CD14-positive monocyte (primary cell): Measurements from ENCODE around the gene LBP. TPM values are rescaled to one million over a fixed set of nuclear protein-coding genes. Genes with fewer than 3 reads are reported as not detected.
A peak's percentile ranks its signal among the peaks of the same experiment; 100 is the strongest.

ENCODE experiments used
- DNase-seq, 3 donors: peaks; one replicate each; pipeline ENCODE4 v3.0.0-alpha.2; 2011 to 2022
- H2AFZ ChIP-seq: 2 replicates; pipeline ENCODE4 v1.6.0; 2012; ENCODE audit warnings: mild to moderate bottlenecking, low read depth, low read length, inconsistent platforms; ENCODE audit not compliant: insufficient read depth, poor library complexity, severe bottlenecking
- H3K27ac ChIP-seq, 2 donors: 1 replicate in 1 of 2; 2 replicates in 1 of 2; pipeline ENCODE4 v1.5.1; 2012 to 2013; ENCODE audit warnings: low read length in 2 of 2, control low read depth in 1 of 2, inconsistent platforms in 1 of 2, low read depth in 1 of 2, mild to moderate bottlenecking in 1 of 2
- H3K27me3 ChIP-seq, 2 donors: one replicate each; pipeline versions ENCODE4 v1.6.0 to v1.6.1; 2011 to 2013; ENCODE audit warnings: low read length in 2 of 2; ENCODE audit not compliant: control insufficient read depth in 2 of 2, insufficient read depth in 2 of 2
- H3K36me3 ChIP-seq, 2 donors: replicated peaks in 1 of 2; 1 replicate in 1 of 2; 2 replicates in 1 of 2; pipeline versions ENCODE4 v1.5.1 to v1.6.1; 2012 to 2013; ENCODE audit warnings: low read length in 2 of 2, control low read depth in 1 of 2, inconsistent platforms in 1 of 2, mild to moderate bottlenecking in 1 of 2; ENCODE audit not compliant: insufficient read depth in 2 of 2, control insufficient read depth in 1 of 2
- H3K4me1 ChIP-seq, 2 donors: 1 replicate in 1 of 2; 2 replicates in 1 of 2; pipeline versions ENCODE4 v1.5.1 to v1.6.1; 2012 to 2013; ENCODE audit warnings: low read length in 2 of 2, control low read depth in 1 of 2, inconsistent platforms in 1 of 2, mild to moderate bottlenecking in 1 of 2, moderate library complexity in 1 of 2; ENCODE audit not compliant: insufficient read depth in 2 of 2, control insufficient read depth in 1 of 2
- H3K4me2 ChIP-seq: replicated peaks from 2 replicates; pipeline ENCODE3; 2012; ENCODE audit warnings: low read length, moderate library complexity, mild to moderate bottlenecking; ENCODE audit not compliant: poor library complexity, severe bottlenecking; ENCODE audit errors: extremely low read depth
- H3K4me3 ChIP-seq, 3 experiments: fragments of 200-600 bp in 1 of 3; sonication (generic) in 1 of 3; replicated peaks in 1 of 3; 1 replicate in 2 of 3; 2 replicates in 1 of 3; pipeline ENCODE4 v1.5.1; 2011 to 2013; ENCODE audit warnings: low read length in 3 of 3, mild to moderate bottlenecking in 3 of 3, control low read depth in 2 of 3, low read depth in 2 of 3, inconsistent platforms in 1 of 3, moderate library complexity in 1 of 3
- H3K79me2 ChIP-seq: 2 replicates; pipeline ENCODE4 v1.6.0; 2012; ENCODE audit warnings: mild to moderate bottlenecking, control low read depth, inconsistent platforms, low read length, moderate library complexity; ENCODE audit not compliant: insufficient read depth
- H3K9ac ChIP-seq: 2 replicates; pipeline ENCODE4 v1.6.0; 2017; ENCODE audit warnings: low read length, mild to moderate bottlenecking; ENCODE audit not compliant: insufficient read depth, poor library complexity, severe bottlenecking
- H3K9me3 ChIP-seq, 2 donors: replicated peaks in 1 of 2; 1 replicate in 1 of 2; 2 replicates in 1 of 2; pipeline versions ENCODE4 v1.5.1 to v1.6.1; 2012 to 2013; ENCODE audit warnings: low read length in 2 of 2, control low read depth in 1 of 2; ENCODE audit not compliant: control insufficient read depth in 1 of 2, insufficient read depth in 1 of 2
- H4K20me1 ChIP-seq: 2 replicates; pipeline ENCODE4 v1.6.0; 2012; ENCODE audit warnings: mild to moderate bottlenecking, low read length, control low read depth, moderate library complexity; ENCODE audit not compliant: insufficient read depth
- H3K27ac Mint-ChIP-seq, 7 donors: one replicate each; pipeline ENCODE4 v1.8.0; 2020; ENCODE audit warnings: mild to moderate bottlenecking in 7 of 7, mixed read lengths in 7 of 7, moderate library complexity in 6 of 7, inconsistent platforms in 2 of 7
- H3K27me3 Mint-ChIP-seq, 3 donors: one replicate each; pipeline ENCODE4 v1.8.0; 2021 to 2022; ENCODE audit warnings: low read depth in 3 of 3, mild to moderate bottlenecking in 3 of 3, mixed read lengths in 3 of 3, moderate library complexity in 3 of 3, inconsistent platforms in 1 of 3
- H3K36me3 Mint-ChIP-seq, 2 donors: one replicate each; pipeline ENCODE4 v1.8.0; 2020; ENCODE audit warnings: mixed read lengths in 2 of 2, inconsistent platforms in 1 of 2, mild to moderate bottlenecking in 1 of 2
- H3K4me1 Mint-ChIP-seq: one replicate; pipeline ENCODE4 v1.8.0; 2020; ENCODE audit warnings: mild to moderate bottlenecking, mixed read lengths
- H3K4me3 Mint-ChIP-seq, 2 donors: one replicate each; pipeline ENCODE4 v1.8.0; 2020; ENCODE audit warnings: mild to moderate bottlenecking in 2 of 2, mixed read lengths in 2 of 2, moderate library complexity in 1 of 2
- H3K9me3 Mint-ChIP-seq, 7 donors: one replicate each; pipeline ENCODE4 v1.8.0; 2020 to 2022; ENCODE audit warnings: mixed read lengths in 7 of 7, mild to moderate bottlenecking in 6 of 7, moderate library complexity in 6 of 7, inconsistent platforms in 2 of 7
- WGBS: methylation state at CpG from one replicate; pipeline ENCODE4 v1.1.5; 2013; ENCODE audit warnings: missing lambda C conversion rate; ENCODE audit not compliant: insufficient coverage; 5-methylcytosine and 5-hydroxymethylcytosine counted together
- intact Hi-C, 2 donors: fragments of 100-400 bp; cut with micrococcal nuclease; formaldehyde crosslinking; loops; one replicate each; pipeline versions ENCODE4 v1.15.0 to v1.15.1; 2023
- polyA plus RNA-seq, 3 donors: library from polyadenylated mRNA; depleted of rRNA in 1 of 3; unstranded in 2 of 3; stranded (reverse) in 1 of 3; fragments of 300-500 nt in 2 of 3; fragments of >200 nt in 1 of 3; fragmentation: Illumina TruSeq in 2 of 3; gene quantifications; 1 replicate in 2 of 3; 2 replicates in 1 of 3; pipeline ENCODE4 v1.2.3, GENCODE V29; 2012 to 2021
- TF ChIP-seq, protein P1 (sequence below): fragments of 200-600 bp; IDR thresholded peaks from one replicate; pipeline ENCODE4 v1.8.0; 2022; ENCODE audit warnings: antibody characterized with exemption, mild to moderate bottlenecking

Gene LBP
- polyA plus RNA-seq, 3 donors, result not detected

DNA sequence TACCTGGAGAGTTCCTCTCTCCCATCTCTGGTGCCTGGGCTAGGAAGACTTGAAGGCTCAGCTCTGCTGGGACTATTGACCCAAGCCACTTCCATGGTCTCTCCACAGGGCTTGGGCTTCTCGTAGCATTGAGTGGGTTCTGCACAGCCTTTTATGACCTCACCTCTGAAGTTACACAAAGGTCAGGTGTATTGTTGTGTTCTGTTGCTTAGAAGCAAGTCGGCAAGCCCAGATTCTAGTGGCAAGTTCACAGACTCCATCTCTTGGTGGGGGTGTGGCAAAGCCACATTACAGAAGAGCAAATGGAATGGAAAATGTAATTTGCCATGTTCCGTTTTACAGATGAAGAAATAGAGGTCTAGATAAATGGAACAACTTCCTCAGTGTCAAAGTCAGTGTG, 28.9 kb upstream of the LBP start:
- Histone ChIP-seq H3K4me3 (no peak overlapping the region), H3K4me2 (no peak overlapping the region), H3K9me3 (no peaks in the 10 kb centered on the region), H3K9ac (no peak overlapping the region), H3K36me3 (peaks cover 11 to 14% of the 10 kb centered on the region in 2 donors), H2AFZ (no peak overlapping the region), H3K4me1 (no peaks in the 10 kb centered on the region), H4K20me1 (no peaks in the 10 kb centered on the region), H3K79me2 (no peaks in the 10 kb centered on the region), H3K27ac (no peak overlapping the region), H3K27me3 (peaks cover 0 to 3% of the 10 kb centered on the region in 2 donors)
- Mint-ChIP-seq H3K27ac (peak overlapping the region in 1 of 7 donors; percentile 17), H3K36me3 (peaks cover 33 to 47% of the 10 kb centered on the region in 2 donors), H3K27me3 (peaks cover 9 to 34% (median 18%) of the 10 kb centered on the region in 3 donors), H3K4me1 (peaks cover 10% of the 10 kb centered on the region), H3K4me3 (peak overlapping the region in 1 of 2 donors; percentile 5), H3K9me3 (peaks cover 0 to 3% (median 0%) of the 10 kb centered on the region in 7 donors)
- intact Hi-C loops, result no loop called here
- no peak for DNase-seq
- TF ChIP-seq, protein P1, sequence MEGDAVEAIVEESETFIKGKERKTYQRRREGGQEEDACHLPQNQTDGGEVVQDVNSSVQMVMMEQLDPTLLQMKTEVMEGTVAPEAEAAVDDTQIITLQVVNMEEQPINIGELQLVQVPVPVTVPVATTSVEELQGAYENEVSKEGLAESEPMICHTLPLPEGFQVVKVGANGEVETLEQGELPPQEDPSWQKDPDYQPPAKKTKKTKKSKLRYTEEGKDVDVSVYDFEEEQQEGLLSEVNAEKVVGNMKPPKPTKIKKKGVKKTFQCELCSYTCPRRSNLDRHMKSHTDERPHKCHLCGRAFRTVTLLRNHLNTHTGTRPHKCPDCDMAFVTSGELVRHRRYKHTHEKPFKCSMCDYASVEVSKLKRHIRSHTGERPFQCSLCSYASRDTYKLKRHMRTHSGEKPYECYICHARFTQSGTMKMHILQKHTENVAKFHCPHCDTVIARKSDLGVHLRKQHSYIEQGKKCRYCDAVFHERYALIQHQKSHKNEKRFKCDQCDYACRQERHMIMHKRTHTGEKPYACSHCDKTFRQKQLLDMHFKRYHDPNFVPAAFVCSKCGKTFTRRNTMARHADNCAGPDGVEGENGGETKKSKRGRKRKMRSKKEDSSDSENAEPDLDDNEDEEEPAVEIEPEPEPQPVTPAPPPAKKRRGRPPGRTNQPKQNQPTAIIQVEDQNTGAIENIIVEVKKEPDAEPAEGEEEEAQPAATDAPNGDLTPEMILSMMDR, result no peak
- WGBS, result 95% methylated on average over 3 of the region's 3 CpGs

DNA sequence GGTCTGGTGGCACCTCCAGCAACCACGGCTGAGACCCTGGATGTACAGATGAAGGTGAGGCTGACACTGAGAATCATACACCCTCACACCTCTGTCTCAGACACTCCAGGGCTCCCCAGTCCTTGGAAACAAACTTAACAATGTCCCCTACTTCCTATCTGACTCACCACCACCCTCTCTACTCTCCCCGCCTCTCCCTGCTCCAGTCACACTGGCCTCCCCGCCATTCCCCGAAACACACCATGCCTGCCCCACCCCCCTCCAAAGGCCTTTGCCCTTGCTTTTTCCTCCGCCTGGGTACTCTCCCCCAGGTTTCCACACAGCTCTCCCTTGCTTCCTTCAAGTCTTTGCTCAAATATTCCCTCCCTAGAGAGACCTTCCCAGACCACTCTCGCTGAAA, 26.1 kb upstream of the LBP start:
- Mint-ChIP-seq H3K27me3 (peaks cover 13 to 35% (median 20%) of the 10 kb centered on the region in 3 donors), H3K36me3 (peaks cover 55 to 62% of the 10 kb centered on the region in 2 donors), H3K27ac (no peak overlapping the region), H3K4me1 (peaks cover 10% of the 10 kb centered on the region), H3K9me3 (peaks cover 0 to 3% (median 1%) of the 10 kb centered on the region in 7 donors), H3K4me3 (peak overlapping the region in 1 of 2 donors; percentile 17)
- intact Hi-C loops, result loop anchor here in 1 of 2 donors (5.0 kb wide), 2 partner anchors 88 to 258 kb away; no protein-coding TSS in a partner anchor
- 72% methylated on average over 4 of the region's 6 CpGs for WGBS
- H2AFZ ChIP-seq, result no peak overlapping the region
- H3K36me3 ChIP-seq, result peaks cover 21 to 35% of the 10 kb centered on the region in 2 donors
- no peak overlapping the region for H3K9ac ChIP-seq
- TF ChIP-seq, protein P1, result no peak
- H4K20me1 ChIP-seq, result no peaks in the 10 kb centered on the region
- no peaks in the 10 kb centered on the region for H3K9me3 ChIP-seq
- no peak overlapping the region for H3K4me3 ChIP-seq
- H3K27ac ChIP-seq, result no peak overlapping the region
- no peaks in the 10 kb centered on the region for H3K4me1 ChIP-seq
- no peak overlapping the region for H3K4me2 ChIP-seq
- peaks cover 0 to 3% of the 10 kb centered on the region in 2 donors for H3K27me3 ChIP-seq
- H3K79me2 ChIP-seq, result no peaks in the 10 kb centered on the region
- DNase-seq, result no peak
